HL-60/S4 treated with phorbol 12-myristate 13-acetate at 8.2 ng/mL for 4 days and 3 days (cell line): ENCODE data around the gene NINL.
"Not testable (repeated sequence)": the region's sequence is repeated elsewhere in the genome, so short reads cannot be mapped to it uniquely, and the experiment has no call there.

Experiments
- in situ Hi-C: fragments of 300-500 bp; cut with MboI; formaldehyde crosslinking; loops from 2 replicates; pipeline ENCODE4 v1.15.0; 2022; ENCODE audit warnings: low sequenced_read_pairs

NINL gene

GRCh38 chr20:25584905-25585704 is at the start of gene NINL:
TSS of gene NINL (minus strand) at chr20:25585531. CDS start at chr20:25526587, 58,944 bp downstream.
- in situ Hi-C loops, result no loop called here

DNA sequence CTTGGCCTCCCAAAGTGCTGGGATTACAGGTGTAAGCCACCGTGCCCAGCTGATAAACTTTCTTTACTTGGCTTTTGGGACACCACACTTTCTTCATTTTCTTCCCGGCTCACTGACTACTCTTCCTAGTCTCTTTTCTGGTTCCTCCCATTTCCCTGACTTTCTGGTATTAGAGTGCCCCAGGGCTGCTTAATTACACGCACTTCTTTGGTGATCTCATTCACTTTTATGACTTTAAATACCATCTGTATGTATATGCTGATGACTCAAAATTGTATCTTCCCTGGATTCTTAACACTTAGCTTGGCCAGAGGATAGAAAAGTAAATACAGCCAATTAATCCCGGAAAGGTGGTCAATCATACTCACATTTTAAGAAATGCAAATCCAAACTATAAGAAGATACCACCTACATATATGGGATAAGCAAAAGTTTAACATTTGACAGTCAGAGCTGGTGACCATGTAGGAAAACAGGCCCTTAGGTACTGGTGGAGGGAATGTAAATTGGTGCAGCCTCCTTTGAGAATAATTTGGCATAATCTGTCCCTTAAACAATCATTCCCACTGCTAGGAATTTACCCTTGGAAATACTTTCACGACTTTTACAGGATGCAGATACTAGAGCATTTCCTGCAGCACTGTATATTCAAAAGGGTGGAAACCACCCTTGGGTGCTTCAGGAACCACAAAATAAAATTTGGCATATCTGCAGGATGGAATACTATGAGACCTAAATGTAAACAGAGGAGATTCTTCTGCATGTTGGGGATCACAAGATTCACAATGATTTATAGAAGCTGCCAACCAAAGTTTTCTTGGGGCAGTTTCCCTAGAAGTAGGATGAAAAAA is 47.8 kb upstream of the NINL start:
- in situ Hi-C loops, result no loop called here

DNA sequence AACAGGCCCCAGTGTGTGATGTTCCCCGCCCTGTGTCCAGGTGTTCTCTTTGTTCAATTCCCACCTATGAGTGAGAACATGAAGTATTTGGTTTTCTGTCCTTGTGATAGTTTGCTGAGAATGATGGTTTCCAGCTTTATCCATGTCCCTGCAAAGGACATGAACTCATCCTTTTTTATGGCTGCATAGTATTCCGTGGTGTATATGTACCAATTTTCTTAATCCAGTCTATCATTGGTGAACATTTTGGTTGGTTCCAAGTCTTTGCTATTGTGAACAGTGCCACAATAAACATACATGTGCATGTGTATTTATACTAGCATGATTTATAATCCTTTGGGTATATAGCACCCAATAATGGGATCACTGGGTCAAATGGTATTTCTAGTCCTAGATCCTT is 45.3 kb upstream of the NINL start:
- in situ Hi-C loops, result not testable (repeated sequence)

DNA sequence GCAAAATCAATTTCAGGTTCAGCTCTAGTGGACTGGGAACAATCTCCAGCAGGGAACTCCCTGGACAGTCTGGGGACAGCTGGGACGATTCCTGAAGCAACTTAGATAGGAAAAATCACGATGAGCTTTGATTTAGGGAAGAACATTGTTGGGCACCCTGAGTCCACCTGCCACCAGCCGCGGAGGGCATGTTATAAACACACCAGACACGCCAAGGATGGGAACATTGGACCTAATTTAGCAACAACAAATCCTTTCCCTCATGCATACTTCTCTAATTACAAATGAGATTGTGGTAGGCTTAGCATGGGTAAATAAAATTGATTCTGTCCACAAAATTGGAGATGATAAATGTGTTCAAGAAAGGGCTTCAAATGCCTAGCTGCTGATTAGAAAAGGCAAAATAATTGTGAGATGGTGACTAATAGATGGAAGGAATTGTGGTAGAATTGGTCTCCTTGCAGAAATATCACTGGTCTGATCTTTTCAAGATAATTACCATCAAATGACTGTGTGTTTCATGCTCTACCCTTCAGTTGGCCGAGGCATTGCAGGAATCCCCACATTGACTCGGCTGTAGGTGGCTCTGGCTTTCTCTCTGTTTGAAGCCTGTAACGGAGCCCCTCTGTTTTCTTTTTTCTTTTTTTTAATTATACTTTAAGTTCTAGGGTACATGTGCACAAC is 44.6 kb upstream of the NINL start:
- in situ Hi-C loops, result no loop called here

DNA sequence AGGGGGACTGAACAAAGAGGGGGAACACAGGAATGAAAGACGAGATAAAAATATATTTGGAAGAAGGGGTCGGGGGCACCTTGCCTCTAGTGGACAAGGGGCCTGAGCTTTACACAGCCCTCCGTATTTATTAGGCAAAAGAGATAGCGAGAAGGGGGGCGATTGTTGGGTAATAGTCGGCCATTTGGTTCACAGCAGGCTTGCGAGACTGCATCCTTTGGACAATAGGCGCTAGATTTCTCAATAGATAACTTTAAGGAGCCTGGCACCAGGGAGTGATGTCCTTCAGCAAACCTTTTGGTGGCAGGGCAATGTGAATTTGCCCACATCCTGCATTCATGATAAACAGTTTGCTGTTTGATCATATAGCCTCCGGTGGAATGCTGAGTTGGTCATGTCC is 41.4 kb upstream of the NINL start:
- in situ Hi-C loops, result no loop called here

DNA sequence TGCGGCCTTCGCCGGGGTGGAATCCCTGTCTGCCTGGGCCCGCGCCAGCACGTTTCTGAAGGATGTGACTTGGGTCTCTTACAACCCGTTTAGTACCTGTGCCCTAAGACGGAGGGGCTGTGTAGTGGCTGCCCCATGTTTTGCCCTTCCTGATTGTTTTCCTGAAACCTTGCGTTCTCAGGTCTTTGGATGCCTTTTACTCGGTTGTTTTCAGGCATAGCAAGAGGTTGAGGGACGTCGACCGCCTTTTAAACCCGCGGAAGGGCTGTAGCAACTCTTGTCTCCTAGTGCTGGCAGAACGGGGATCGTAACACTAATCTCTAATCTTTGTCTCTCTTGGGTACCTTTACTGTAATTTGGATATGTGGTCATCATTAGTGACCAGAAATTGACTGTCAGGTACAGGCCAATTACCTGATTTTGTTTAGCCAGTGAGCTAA is 39.2 kb upstream of the NINL start:
- in situ Hi-C loops, result no loop called here

GRCh38 chr20:25623736-25624499 is 38.6 kb upstream of the NINL start, which contains the start of gene NANP:
TSS of gene NANP (minus strand) at chr20:25624014. CDS start at chr20:25623948, 66 bp downstream.
- in situ Hi-C loops, result no loop called here

- in situ Hi-C loops, result no loop called here
Observed at GRCh38 chr20:25623225-25623735, 37.9 kb upstream of the NINL start.

GRCh38 chr20:25622450-25623224 is 37.3 kb upstream of the NINL start:
- in situ Hi-C loops, result no loop called here

DNA sequence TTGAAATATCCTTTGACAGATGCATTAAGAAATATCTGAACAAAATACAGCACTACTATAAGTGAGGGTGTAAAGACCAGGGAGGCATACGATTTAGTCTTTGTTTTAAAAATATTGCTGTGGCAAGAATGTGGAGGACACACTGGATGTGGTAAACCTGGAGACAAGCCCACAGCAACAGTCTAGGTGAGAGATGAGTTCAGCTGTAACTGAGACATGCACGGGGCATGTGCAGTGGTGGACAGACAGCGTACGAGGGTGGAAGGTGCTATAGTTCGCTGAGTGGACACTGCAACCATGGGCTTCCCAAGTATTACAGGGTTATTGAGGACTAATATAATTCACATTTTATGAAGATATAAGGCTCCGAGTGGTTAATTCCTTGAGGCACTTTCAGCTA is 36.7 kb upstream of the NINL start:
- in situ Hi-C loops, result no loop called here

- in situ Hi-C loops, result no loop called here
Observed at GRCh38 chr20:25619514-25619913, 34.2 kb upstream of the NINL start.

DNA sequence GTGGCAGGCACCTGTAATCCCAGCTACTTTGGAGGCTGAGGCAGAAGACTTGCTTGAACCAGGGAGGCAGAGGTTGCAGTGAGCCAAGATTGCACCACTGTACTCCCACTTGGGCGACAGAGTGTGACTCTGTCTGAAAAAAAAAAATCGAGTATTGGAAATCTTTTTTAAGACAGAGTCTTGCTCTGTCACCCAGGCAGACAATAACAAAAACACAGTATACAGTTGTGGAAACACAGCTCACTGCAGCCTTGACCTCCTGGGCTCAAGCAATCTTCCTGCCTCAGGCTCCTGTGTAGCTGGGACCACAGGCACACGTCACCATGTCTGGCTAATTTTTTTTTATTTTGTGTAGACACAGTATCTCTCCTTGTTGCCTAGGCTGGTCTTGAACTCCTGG is 23.4 kb upstream of the NINL start:
- in situ Hi-C loops, result no loop called here

DNA sequence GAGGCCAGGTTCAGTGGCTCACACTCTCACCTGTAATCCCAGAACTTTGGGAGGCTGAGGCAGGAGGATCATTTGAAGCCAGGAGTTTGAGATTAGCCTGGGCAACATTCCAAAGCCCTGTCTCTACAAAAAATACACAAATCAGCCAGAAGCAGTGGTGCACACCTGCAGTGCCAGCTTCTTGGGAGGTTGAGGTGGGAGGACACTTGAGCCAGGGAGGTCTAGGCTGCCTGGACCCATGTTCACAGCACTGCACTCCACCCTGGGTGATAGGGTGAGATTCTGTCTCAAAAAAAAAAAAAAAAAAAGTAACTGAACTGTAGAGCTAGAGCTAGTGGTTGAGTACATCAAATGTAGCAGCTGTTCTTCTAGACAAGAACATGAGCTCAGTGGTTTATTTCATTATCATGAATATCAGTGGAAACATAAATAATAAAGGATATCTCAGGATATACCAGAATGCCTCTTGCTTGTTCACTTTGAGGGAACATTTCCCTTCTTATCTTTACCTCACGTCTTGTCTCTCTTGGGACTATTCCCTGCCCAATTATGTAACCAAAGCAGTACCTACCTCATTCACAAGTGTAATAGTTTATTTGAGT is 20.9 kb upstream of the NINL start:
- in situ Hi-C loops, result no loop called here

GRCh38 chr20:25605148-25605547 is 19.8 kb upstream of the NINL start:
- in situ Hi-C loops, result no loop called here

- in situ Hi-C loops, result no loop called here
Observed at GRCh38 chr20:25604611-25605010, 19.3 kb upstream of the NINL start.

- in situ Hi-C loops, result not testable (repeated sequence)
Observed at GRCh38 chr20:25602914-25603309, 17.6 kb upstream of the NINL start.

DNA sequence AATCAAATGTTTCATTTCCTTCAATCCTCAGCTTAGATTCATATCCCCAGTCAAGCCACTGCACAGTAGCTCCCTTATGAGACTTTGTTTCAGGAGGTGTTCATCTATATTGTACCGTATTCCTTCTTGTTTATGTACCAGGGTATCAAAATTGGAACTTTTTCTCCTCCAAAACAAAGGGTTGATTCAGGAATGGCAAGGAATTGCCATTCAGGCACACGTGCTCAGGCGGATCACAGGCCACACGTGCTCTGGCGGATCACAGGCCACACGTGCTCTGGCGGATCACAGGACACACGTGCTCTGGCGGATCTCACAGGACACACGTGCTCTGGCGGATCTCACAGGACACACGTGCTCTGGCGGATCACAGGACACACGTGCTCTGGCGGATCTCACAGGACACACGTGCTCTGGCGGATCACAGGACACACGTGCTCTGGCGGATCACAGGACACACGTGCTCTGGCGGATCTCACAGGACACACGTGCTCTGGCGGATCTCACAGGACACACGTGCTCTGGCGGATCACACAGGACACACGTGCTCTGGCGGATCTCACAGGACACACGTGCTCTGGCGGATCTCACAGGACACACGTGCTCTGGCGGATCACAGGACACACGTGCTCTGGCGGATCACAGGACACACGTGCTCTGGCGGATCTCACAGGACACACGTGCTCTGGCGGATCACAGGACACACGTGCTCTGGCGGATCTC is 17.0 kb upstream of the NINL start:
- in situ Hi-C loops, result not testable (repeated sequence)

GRCh38 chr20:25601659-25602058 is 16.3 kb upstream of the NINL start:
- in situ Hi-C loops, result no loop called here

DNA sequence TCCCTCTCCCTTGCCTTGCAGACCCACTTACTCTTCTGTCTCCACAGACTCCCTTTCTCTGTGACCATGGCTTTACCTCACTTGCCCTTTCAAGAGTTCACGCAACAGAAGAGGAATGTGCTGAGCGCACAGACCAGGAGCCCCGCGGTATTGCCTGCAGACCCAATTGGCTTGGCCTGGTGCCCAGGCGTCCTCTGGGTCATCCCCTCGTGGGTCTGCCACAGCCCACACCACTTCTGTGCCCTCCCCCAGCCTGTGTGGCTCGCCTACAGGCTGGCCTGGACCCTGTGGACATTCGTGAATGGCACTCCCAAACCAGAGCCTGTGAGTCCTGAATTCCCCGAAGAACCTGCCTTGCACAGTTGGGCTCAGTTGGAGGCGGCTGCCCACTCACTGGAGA is 15.3 kb upstream of the NINL start:
- in situ Hi-C loops, result no loop called here
